GM23338 (cell line): Measurements from ENCODE around the gene CDKAL1. TPM values are rescaled to one million over a fixed set of nuclear protein-coding genes. Genes with fewer than 3 reads are reported as not detected.

Source experiments
- ATAC-seq: fragments of 200-7000 bp; cut with Tn5 transposase; 3 replicates; pipeline ENCODE4 v1.9.1; 2020
- DNase-seq: peaks from one replicate; pipeline ENCODE4 v3.0.0-alpha.2; 2015; ENCODE audit warnings: low spot score
- H2AFZ ChIP-seq: fragments of 200-600 bp; sonication (generic); 2 replicates; pipeline ENCODE4 v1.8.0; 2016; ENCODE audit warnings: antibody characterized with exemption, mild to moderate bottlenecking, moderate library complexity
- H3F3A ChIP-seq: fragments of 200-600 bp; sonication (generic); replicated peaks from 2 replicates; pipeline ENCODE4 v1.8.0; 2017; ENCODE audit warnings: antibody characterized with exemption, mixed run types, low read depth
- H3K27ac ChIP-seq: fragments of 200-600 bp; sonication (generic); 2 replicates; pipeline ENCODE4 v1.6.1; 2016; ENCODE audit warnings: low read depth
- H3K27me3 ChIP-seq: fragments of 200-600 bp; sonication (generic); 2 replicates; pipeline ENCODE4 v1.8.0; 2016; ENCODE audit warnings: mild to moderate bottlenecking, mixed run types, moderate library complexity; ENCODE audit not compliant: insufficient read depth
- H3K36me3 ChIP-seq: fragments of 200-600 bp; sonication (generic); 2 replicates; pipeline ENCODE4 v1.8.0; 2016; ENCODE audit warnings: mild to moderate bottlenecking; ENCODE audit not compliant: insufficient read depth
- H3K4me1 ChIP-seq: fragments of 200-600 bp; sonication (generic); 2 replicates; pipeline ENCODE4 v1.8.0; 2016; ENCODE audit warnings: mild to moderate bottlenecking, moderate library complexity; ENCODE audit not compliant: insufficient read depth
- H3K4me2 ChIP-seq: fragments of 200-600 bp; sonication (generic); 2 replicates; pipeline ENCODE4 v1.7.1; 2017; ENCODE audit warnings: mixed run types
- H3K4me3 ChIP-seq: fragments of 200-600 bp; sonication (generic); 2 replicates; pipeline ENCODE4 v1.6.1; 2016; ENCODE audit warnings: mixed run types
- H3K79me2 ChIP-seq: fragments of 200-600 bp; sonication (generic); replicated peaks from 2 replicates; pipeline ENCODE4 v1.8.0; 2017; ENCODE audit warnings: mild to moderate bottlenecking; ENCODE audit not compliant: insufficient read depth
- H3K9me2 ChIP-seq: fragments of 200-600 bp; sonication (generic); 2 replicates; pipeline ENCODE4 v1.8.0; 2017; ENCODE audit not compliant: insufficient read depth
- H4K20me1 ChIP-seq: fragments of 200-600 bp; sonication (generic); replicated peaks from 2 replicates; pipeline ENCODE4 v1.8.0; 2017; ENCODE audit warnings: mild to moderate bottlenecking; ENCODE audit not compliant: insufficient read depth
- H3K27ac Mint-ChIP-seq: 2 replicates; pipeline ENCODE4 v1.8.0; 2020; ENCODE audit warnings: inconsistent platforms, mild to moderate bottlenecking, moderate library complexity, mixed read lengths
- H3K27me3 Mint-ChIP-seq: 3 replicates; pipeline ENCODE4 v1.8.0; 2022; ENCODE audit warnings: low read depth, mild to moderate bottlenecking, moderate library complexity, mixed read lengths, inconsistent platforms; ENCODE audit not compliant: insufficient read depth, poor library complexity
- H3K36me3 Mint-ChIP-seq: 3 replicates; pipeline ENCODE4 v1.8.0; 2021; ENCODE audit warnings: low read depth, mild to moderate bottlenecking, inconsistent platforms, moderate library complexity, mixed read lengths
- H3K4me1 Mint-ChIP-seq: 3 replicates; pipeline ENCODE4 v1.8.0; 2020; ENCODE audit warnings: mild to moderate bottlenecking, inconsistent platforms, mixed read lengths
- H3K4me3 Mint-ChIP-seq: 3 replicates; pipeline ENCODE4 v1.8.0; 2021; ENCODE audit warnings: moderate library complexity, mild to moderate bottlenecking, inconsistent platforms, mixed read lengths
- H3K9me3 Mint-ChIP-seq: 3 replicates; pipeline ENCODE4 v1.8.0; 2020; ENCODE audit warnings: moderate library complexity, mild to moderate bottlenecking, inconsistent platforms, mixed read lengths
- CTCF ChIP-seq, 2 experiments: fragments of 200-600 bp in 1 of 2; sonication (generic) in 1 of 2; conservative IDR thresholded peaks; 2 replicates each; pipeline versions ENCODE4 v1.5.1 to v1.6.1; 2016 to 2017; ENCODE audit warnings: antibody characterized with exemption in 2 of 2, low read depth in 2 of 2, mild to moderate bottlenecking in 2 of 2, moderate library complexity in 1 of 2
- EZH2phosphoT487 ChIP-seq: fragments of 200-600 bp; sonication (generic); IDR thresholded peaks from one replicate; pipeline ENCODE4 v1.8.1; 2018; ENCODE audit warnings: antibody characterized with exemption; ENCODE audit not compliant: unreplicated experiment
- POLR2AphosphoS5 ChIP-seq: IDR thresholded peaks from 2 replicates; pipeline ENCODE4 v1.6.1; 2016; ENCODE audit warnings: antibody characterized with exemption, low read depth
- REST ChIP-seq: IDR thresholded peaks from one replicate; pipeline ENCODE4 v1.6.1; 2018; ENCODE audit warnings: antibody characterized with exemption; ENCODE audit not compliant: unreplicated experiment
- STAT1 ChIP-seq: IDR thresholded peaks from one replicate; pipeline ENCODE4 v1.6.1; 2016; ENCODE audit warnings: antibody characterized with exemption; ENCODE audit not compliant: unreplicated experiment
- ZNF114 ChIP-seq: fragments of 250-450 bp; sonication (Bioruptor Pico); IDR thresholded peaks from 2 replicates; pipeline ENCODE4 v1.5.0; 2020; ENCODE audit warnings: mild to moderate bottlenecking, moderate library complexity
- ZNF331 ChIP-seq: fragments of 250-450 bp; sonication (Bioruptor Pico); IDR thresholded peaks from 2 replicates; pipeline ENCODE4 v1.5.0; 2020; ENCODE audit warnings: low read depth, mild to moderate bottlenecking, moderate library complexity
- polyA plus RNA-seq: library from polyadenylated mRNA; unstranded; fragments of >200 nt; fragmentation: Nextera tagmentation; extraction: Ambion mirVana; gene quantifications from 2 replicates; pipeline ENCODE4 v1.2.1, GENCODE V29; 2016
- total RNA-seq: library from RNA; depleted of rRNA; stranded (reverse); fragments of >200 nt; shearing (Covaris generic); gene quantifications from 2 replicates; pipeline ENCODE4 v1.2.3, GENCODE V29; 2014
- TF ChIP-seq, protein P1 (sequence below): fragments of 250-450 bp; sonication (Bioruptor Pico); IDR thresholded peaks from 2 replicates; pipeline ENCODE4 v1.5.0; 2020; ENCODE audit warnings: mild to moderate bottlenecking, moderate library complexity

The CDKAL1 gene
- total and polyA plus RNA-seq, 2 experiments from 2014 or later = 17.8 to 35.0 TPM

- Histone ChIP-seq H3F3A (no peaks in the 10 kb centered on the region), H2AFZ (no peak overlapping the region), H3K4me3 (no peak overlapping the region), H3K4me2 (no peak overlapping the region), H3K27me3 (no peaks in the 10 kb centered on the region), H3K4me1 (peaks cover 13% of the 10 kb centered on the region), H3K36me3 (no peaks in the 10 kb centered on the region), H3K79me2 (no peaks in the 10 kb centered on the region), H3K9me2 (no peaks in the 10 kb centered on the region), H4K20me1 (no peaks in the 10 kb centered on the region), H3K27ac (no peak overlapping the region)
- Mint-ChIP-seq H3K4me1 (peaks cover 16% of the 10 kb centered on the region), H3K9me3 (no peaks in the 10 kb centered on the region), H3K27me3 (no peaks in the 10 kb centered on the region), H3K4me3 (no peak overlapping the region), H3K36me3 (peaks cover 8% of the 10 kb centered on the region; the same call in 2 of the 3 replicates), H3K27ac (no peak overlapping the region)
- no peak for DNase-seq
- no peak for ATAC-seq
- TF ChIP-seq STAT1 (no peak), REST (no peak), EZH2phosphoT487 (no peak), POLR2AphosphoS5 (no peak), ZNF114 (CRISPR knock-in tag) (no peak), ZNF331 (CRISPR knock-in tag) (no peak), CTCF (conservative IDR thresholded peaks at IDR 0.05; ENCODE audit: low read depth in 2 of 2) (no peak)
- TF ChIP-seq, protein P1, sequence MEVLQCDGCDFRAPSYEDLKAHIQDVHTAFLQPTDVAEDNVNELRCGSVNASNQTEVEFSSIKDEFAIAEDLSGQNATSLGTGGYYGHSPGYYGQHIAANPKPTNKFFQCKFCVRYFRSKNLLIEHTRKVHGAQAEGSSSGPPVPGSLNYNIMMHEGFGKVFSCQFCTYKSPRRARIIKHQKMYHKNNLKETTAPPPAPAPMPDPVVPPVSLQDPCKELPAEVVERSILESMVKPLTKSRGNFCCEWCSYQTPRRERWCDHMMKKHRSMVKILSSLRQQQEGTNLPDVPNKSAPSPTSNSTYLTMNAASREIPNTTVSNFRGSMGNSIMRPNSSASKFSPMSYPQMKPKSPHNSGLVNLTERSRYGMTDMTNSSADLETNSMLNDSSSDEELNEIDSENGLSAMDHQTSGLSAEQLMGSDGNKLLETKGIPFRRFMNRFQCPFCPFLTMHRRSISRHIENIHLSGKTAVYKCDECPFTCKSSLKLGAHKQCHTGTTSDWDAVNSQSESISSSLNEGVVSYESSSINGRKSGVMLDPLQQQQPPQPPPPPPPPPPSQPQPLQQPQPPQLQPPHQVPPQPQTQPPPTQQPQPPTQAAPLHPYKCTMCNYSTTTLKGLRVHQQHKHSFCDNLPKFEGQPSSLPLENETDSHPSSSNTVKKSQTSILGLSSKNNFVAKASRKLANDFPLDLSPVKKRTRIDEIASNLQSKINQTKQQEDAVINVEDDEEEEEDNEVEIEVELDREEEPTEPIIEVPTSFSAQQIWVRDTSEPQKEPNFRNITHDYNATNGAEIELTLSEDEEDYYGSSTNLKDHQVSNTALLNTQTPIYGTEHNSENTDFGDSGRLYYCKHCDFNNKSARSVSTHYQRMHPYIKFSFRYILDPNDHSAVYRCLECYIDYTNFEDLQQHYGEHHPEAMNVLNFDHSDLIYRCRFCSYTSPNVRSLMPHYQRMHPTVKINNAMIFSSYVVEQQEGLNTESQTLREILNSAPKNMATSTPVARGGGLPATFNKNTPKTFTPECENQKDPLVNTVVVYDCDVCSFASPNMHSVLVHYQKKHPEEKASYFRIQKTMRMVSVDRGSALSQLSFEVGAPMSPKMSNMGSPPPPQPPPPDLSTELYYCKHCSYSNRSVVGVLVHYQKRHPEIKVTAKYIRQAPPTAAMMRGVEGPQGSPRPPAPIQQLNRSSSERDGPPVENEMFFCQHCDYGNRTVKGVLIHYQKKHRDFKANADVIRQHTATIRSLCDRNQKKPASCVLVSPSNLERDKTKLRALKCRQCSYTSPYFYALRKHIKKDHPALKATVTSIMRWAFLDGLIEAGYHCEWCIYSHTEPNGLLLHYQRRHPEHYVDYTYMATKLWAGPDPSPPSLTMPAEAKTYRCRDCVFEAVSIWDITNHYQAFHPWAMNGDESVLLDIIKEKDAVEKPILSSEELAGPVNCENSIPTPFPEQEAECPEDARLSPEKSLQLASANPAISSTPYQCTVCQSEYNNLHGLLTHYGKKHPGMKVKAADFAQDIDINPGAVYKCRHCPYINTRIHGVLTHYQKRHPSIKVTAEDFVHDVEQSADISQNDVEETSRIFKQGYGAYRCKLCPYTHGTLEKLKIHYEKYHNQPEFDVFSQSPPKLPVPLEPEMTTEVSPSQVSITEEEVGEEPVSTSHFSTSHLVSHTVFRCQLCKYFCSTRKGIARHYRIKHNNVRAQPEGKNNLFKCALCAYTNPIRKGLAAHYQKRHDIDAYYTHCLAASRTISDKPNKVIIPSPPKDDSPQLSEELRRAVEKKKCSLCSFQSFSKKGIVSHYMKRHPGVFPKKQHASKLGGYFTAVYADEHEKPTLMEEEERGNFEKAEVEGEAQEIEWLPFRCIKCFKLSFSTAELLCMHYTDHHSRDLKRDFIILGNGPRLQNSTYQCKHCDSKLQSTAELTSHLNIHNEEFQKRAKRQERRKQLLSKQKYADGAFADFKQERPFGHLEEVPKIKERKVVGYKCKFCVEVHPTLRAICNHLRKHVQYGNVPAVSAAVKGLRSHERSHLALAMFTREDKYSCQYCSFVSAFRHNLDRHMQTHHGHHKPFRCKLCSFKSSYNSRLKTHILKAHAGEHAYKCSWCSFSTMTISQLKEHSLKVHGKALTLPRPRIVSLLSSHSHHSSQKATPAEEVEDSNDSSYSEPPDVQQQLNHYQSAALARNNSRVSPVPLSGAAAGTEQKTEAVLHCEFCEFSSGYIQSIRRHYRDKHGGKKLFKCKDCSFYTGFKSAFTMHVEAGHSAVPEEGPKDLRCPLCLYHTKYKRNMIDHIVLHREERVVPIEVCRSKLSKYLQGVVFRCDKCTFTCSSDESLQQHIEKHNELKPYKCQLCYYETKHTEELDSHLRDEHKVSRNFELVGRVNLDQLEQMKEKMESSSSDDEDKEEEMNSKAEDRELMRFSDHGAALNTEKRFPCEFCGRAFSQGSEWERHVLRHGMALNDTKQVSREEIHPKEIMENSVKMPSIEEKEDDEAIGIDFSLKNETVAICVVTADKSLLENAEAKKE = no peak
These were observed 372.7 kb downstream of the CDKAL1 start for GRCh38 chr6:20906945-20907344.
